D721Med (cell line): ENCODE measurements around the gene ZNF845.
A peak's percentile ranks its signal among the peaks of the same experiment; 100 is the strongest.
"Not testable (repeated sequence)": the region's sequence is repeated elsewhere in the genome, so short reads cannot be mapped to it uniquely, and the experiment has no call there.

ENCODE experiments used
- DNase-seq: peaks from one replicate; pipeline ENCODE4 v3.0.0; 2011; ENCODE audit warnings: low spot score; ENCODE audit not compliant: insufficient read length
- FAIRE-seq: peaks from 2 replicates; lab custom pipeline; 2011; peaks lifted over from hg19 to GRCh38; lab: Jason Lieb, UNC
- CTCF ChIP-seq: IDR thresholded peaks from 2 replicates; pipeline ENCODE4 v1.5.1; 2012; ENCODE audit warnings: mild to moderate bottlenecking, control low read depth; ENCODE audit not compliant: insufficient read depth; ENCODE audit errors: missing control alignments

ZNF845 gene

GRCh38 chr19:53357821-53358581 is 24.5 kb downstream of the ZNF845 start:
- no peak for DNase-seq
- TF ChIP-seq CTCF, result no peak
- FAIRE-seq, result no peak

GRCh38 chr19:53360056-53360455 is 26.5 kb downstream of the ZNF845 start:
- not testable (repeated sequence) for FAIRE-seq, DNase-seq

- no peak for FAIRE-seq
- peak; percentile 53 for DNase-seq
- TF ChIP-seq CTCF, result no peak
Measured at GRCh38 chr19:53365134-53365898, 31.8 kb downstream of the ZNF845 start, which contains the start of gene ZNF525. TSS of gene ZNF525 (plus strand) at chr19:53365705. CDS start at chr19:53372282, 6,577 bp downstream.

GRCh38 chr19:53365899-53366493 is 32.4 kb downstream of the ZNF845 start:
- FAIRE-seq (no peak), DNase-seq (no peak)
- TF ChIP-seq CTCF, result no peak

- FAIRE-seq (no peak), DNase-seq (no peak)
- no peak for TF ChIP-seq CTCF
Measured at GRCh38 chr19:53372196-53372595, 38.6 kb downstream of the ZNF845 start.

GRCh38 chr19:53374288-53374687 is 40.7 kb downstream of the ZNF845 start:
- no peak for FAIRE-seq
- TF ChIP-seq CTCF, result no peak
- no peak for DNase-seq

- DNase-seq (no peak), FAIRE-seq (no peak)
- TF ChIP-seq CTCF, result no peak
Measured at GRCh38 chr19:53374743-53375142, 41.2 kb downstream of the ZNF845 start.
